GM12892 (cell line): Measurements from ENCODE around the gene EFS.

Source experiments
- POLR2A ChIP-seq: IDR thresholded peaks from 2 replicates; pipeline ENCODE4 v1.6.1; 2011; ENCODE audit warnings: low read depth, low read length, control low read depth
- POLR2AphosphoS5 ChIP-seq: IDR thresholded peaks from 2 replicates; pipeline ENCODE4 v1.6.1; 2011; ENCODE audit warnings: low read depth, low read length, control low read depth
- TAF1 ChIP-seq: IDR thresholded peaks from 2 replicates; pipeline ENCODE4 v1.6.1; 2011; ENCODE audit warnings: low read depth, mild to moderate bottlenecking, control low read depth, low read length, borderline replicate concordance

GRCh38 chr14:23326491-23327332, 38.3 kb downstream of the EFS start:
- TF ChIP-seq POLR2AphosphoS5, result peak; percentile 74
- peak; percentile 52 for TF ChIP-seq POLR2A
- TF ChIP-seq TAF1, result no peak
